NCI-H345 treated with DMSO at 0.1 percent for 48 hours (cell line): ENCODE results near the gene ZMYND10.
A peak's percentile ranks its signal among the peaks of the same experiment; 100 is the strongest.

Source experiments
- DNase-seq: peaks from one replicate; lab custom pipeline; 2025; ENCODE audit not compliant: unreplicated experiment; lab: John Stamatoyannopoulos, UW

Gene ZMYND10

DNA sequence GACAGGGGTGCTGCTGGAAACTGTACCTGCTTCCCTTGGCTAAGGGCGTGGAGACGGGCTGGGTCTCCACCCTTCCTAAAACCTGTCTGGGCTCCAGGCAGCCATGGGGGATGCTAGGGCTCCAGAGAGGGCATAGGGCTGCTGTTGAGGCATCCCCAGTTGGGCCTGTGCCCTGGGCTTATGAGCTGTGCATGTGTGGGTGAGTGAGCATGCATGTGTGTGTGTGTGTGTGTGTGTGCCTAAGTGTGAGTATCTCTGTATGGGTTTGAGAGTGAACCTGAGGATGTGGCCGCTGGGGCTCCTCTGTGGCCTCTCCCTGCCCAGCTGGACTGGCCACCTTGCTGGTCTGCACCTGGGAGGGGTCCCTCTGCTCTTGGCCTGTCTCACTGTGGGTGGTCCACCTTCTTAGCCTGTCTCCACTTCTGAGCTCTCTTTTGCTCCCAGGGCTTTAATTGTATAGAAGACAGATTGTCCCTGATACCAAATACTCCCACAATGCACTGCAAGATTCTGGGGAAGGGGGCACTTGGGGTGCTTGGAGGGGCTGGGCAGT lies 25.7 kb upstream of the ZMYND10 start:
- no peak for DNase-seq

DNA sequence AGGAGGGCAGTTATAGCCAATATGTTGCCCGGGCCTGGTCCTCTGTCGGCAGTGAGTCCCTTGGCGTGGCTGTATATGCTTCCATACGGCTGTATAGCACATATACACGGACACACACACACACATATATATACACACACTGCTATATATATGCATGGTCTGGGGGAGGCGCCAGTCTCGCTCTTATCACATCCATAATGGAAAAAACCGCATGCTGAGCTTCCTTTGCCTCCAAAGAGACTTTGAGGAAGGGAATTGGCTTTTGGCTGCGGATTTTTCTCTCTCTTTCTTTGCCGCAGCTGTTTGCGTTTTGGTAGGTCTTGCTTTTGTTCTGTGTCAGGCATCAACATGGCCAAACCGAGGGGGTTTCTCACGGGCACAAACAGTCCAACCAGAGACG lies 25.1 kb upstream of the ZMYND10 start:
- no peak for DNase-seq

DNA sequence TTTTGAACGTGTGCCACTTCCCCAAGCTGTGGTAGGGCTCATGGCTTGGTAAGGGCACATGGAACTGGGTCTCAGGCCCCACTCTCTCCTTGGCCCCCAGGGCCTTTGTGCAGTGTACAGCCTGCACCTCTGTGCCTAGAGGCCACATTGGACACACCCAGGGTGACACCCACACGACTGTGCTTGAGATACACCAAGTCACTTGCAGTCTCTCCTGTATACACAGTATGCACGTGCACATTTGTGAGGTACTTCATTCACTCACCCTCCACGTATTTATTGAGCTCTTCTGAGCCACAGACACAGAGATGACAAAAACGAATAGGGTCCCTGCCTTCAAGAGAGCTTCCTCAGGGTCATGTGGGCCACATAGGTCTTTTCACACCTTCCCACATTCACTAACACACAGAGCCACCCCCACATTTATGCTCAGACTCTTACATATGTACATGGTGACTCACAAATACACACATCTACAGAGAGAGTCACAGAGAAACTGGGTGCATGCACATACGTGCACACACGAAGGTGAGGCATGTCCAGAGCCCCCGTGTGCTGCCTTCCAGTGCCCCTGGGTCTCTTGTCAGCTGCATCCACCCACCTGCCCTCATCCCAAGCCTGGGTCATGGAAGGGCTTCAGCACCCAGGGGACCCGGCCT lies 23.6 kb upstream of the ZMYND10 start:
- no peak for DNase-seq

DNA sequence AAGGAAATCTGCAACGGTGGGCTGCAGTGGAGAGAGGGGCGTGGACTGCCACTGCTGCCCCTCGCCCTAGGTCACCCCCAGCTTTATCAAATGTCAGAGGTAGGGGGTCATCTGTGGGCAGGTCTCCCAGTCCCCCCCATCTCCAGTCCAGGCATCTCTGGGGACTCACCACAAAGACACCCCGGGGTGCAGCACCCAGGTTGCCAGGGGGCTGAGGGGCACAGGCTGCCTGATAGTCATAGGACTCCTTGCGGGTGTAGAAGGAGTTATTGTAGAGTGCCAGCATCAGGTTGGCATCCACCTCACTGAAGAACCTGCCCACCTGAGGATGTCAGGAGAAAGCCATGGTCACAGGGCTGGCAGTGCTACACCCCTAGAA lies 20.3 kb upstream of the ZMYND10 start:
- DNase-seq: no peak

DNA sequence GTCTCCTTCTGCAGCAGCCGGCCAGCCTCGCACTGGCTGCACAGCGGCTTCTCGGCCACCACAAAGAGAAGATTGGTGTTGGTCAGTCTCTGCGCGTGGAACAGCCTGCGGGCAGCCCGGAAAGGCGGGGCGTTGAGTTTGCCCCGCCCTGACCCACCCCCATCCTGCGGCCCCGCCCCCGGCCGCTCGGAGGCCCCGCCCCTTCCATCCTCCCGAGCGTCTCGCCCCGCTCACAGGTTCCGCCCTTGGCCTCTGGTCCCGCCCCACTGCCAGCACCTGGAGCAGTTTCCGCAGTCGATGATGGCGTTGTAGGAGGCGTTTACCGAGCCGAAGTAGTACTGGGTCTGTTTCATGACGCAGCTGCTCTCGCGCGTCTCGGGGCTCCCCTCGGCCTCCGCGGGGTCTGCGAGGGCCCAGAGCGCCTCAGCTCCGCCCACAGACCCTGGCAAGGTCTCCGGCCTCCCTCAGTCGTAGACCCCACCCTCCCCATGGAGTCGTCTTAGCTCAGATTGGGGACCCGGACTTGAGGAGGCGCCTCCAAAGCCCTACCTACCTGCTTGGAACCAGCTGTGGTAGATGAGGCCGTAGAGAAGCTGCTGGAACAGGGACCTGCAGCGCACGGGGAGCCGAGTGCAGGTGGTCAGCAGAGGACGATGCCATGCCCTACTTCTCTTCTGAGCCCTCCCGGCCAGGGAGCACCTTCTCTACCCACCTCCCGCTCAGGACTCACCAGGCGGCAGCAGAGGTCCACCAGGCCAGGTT lies 19.7 kb upstream of the ZMYND10 start:
- DNase-seq: peak; percentile 41

DNA sequence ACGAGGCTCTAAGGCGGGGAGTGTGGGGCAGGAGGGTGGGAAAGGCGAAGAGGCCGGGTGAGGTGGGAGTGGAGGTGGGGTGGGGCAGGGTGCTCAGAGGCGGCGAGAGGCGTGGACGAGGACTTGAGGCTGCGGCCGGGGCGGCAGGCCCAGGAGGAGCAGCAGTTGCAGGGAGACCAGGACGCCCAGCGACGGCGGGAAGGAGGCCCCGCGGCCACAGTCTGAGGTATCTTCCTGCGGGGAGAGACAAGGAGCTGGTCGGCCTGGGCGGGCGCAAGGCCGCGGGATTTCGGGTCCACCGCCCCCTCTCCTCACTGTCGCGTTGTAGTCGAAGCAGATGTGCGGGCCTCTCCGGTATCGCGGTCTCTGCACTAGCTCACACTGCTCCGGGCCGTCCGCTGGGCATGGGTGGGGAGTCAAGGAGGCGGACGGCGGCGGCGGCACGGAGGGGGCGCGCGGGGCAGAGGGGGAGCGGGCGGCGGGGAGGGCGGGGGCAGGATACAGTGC lies 19.1 kb upstream of the ZMYND10 start:
- no peak for DNase-seq

DNA sequence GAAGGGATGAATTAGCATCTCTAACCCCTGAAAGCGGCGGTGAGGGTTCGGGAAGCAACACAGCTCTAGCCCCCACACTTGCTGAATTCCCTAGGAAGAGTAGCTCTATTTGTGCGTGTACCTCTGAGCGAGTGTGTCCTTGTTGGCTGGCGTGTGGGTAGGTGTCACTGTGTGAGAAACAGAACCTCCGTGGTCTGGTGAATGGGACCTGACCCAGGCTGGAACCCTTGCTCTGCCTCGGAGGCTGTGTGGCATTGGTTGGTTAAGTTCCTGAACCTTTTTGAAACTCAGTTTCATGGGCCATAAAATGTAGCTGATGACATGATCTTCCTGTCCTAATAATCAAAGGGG lies 14.2 kb upstream of the ZMYND10 start:
- DNase-seq: no peak

DNA sequence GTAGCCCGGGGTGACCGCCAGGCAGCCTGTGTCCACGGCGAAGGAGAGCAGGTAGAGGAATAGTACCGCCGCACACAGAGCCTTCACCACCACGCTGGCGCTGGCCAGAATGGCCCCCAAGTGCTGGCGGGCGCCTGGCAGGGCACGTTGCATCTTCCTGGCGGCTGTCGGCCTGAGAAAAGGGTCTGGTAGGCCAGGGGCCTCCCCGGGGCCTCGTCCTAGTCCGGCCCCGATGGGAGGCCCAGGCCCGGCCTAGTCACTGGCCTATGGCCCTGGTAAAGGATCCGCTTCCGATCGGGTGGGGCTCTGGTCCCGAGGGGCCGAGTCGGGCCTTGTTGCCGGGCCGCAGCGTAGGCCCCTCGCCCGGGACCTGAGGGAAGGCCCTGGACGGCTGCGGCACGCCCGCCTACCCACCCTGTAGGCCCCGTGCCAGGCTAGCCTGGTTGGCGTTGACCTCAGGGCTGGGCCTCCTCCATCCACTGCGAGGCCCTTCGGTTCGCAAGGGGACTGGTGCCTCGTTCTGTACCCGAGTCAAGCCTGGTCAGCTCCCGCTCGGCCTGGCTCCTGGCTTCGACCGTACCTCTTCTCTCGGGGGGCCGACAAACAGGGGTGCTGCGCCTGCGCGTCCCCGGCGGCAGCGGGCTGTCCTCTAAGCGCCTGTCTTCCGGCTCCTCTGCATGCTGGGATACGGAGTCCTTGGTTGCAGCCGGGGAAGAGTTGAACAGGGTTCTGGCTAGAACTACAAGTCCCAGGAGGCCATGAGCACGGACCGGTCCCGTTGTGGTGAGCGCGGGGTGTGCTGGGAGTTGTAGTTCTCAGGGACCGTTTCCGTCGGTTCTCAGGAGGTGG lies 13.6 kb upstream of the ZMYND10 start, which contains the start of gene TMEM115:
TSS of gene TMEM115 (minus strand) at position 611 of the 849 bp plus-strand sequence. CDS start at position 153, 458 bp downstream.
- peak; percentile 85 for DNase-seq

DNA sequence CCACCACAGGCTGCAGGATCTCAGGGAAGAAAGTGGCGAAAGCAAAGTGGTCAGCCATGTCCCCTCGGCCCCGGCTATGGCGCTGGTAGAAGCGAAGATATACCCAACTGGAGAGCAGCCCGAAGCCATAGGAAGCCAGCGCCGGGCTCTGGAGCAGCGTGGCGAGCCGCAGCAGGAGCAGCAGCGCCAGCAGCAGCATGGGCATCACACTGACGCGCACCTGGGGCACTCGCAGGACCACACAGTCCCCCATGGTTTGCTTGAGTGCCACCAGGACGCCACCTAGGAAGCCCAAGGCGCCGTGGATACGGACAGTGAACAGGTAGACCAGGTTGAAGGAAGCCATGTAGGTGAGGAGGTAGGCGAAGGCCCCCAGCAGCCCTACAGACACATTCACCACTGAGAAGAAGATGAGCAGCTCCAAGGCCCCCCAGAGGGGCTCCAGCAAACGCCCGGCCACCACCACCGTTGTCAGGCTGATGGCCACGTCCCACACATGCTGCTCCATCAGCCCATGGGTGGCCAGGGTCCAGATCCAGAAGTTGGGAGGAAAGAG lies 12.9 kb upstream of the ZMYND10 start:
- DNase-seq: no peak

DNA sequence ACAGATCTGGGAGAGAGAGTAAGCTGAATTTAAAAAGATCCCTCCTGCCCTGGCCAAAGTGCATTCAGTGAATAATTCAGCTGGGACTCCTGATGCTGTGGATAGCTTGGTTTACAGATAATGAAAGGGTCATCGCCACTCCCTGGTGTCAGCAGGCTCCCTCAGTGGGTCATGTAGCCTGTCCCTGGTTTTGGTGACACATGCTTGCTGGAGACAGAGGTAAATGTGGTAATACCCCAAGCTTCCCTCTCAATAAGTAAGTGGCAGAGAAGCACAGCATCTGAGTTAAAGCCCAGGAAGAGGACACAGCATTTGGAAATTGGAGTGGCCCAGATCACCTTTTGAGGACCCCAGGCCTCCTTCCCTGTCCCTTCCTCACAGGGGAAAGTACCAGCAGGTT lies 11.9 kb upstream of the ZMYND10 start:
- DNase-seq: no peak

DNA sequence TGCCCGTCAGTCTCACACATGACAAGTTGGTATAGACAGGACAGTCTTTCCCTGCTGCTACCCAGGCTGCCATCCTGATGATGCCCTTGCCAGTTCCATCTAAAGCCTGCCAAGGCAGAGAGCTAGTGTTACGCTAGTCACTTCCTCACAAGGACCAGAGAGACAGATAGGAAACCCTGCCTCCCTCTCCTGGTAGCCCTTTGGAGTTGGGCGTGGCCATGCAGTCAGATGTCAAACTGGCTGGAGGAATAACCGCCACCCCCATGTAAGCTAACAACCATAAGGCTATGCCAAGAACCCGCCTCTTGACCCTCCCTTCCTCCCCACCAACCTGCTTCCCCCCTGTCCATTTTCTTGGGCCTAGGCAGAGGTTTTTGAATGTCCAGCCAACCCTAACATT lies 11.0 kb upstream of the ZMYND10 start:
- DNase-seq: no peak

DNA sequence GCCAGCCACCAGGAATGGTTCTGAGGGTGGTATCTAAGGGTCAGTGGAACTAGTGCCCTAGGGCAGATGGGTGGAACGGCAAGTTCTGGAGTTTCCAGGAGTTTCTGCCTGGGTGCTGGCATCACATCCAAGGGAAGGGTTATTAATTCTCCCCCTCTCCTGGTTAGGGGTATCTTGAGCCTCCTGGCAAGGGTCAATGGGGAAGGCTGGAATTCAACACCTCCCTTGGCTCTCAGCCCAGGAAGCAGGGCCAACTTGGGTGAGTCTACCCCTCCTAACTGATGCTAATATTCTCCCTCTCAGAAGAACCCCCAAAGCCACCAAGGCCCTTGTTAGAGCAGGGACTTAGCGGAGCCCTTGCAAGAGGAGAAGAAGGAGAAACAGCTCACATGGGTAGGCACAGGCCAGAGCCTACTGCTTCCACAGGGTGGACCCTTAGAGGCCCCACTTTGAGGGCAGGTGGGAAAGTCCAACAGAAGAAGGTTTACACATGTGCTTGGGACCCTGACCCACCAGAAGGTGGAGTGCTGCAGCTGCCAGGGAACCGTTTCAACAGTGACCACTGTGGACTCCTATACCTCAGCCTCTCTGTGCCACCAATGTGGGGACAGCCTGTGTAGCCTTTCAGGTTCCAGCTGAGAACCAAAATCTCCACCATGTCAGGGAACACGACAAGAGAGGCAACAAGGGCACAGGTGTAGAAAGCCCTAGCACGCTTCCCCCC lies 10.5 kb upstream of the ZMYND10 start:
- no peak for DNase-seq

DNA sequence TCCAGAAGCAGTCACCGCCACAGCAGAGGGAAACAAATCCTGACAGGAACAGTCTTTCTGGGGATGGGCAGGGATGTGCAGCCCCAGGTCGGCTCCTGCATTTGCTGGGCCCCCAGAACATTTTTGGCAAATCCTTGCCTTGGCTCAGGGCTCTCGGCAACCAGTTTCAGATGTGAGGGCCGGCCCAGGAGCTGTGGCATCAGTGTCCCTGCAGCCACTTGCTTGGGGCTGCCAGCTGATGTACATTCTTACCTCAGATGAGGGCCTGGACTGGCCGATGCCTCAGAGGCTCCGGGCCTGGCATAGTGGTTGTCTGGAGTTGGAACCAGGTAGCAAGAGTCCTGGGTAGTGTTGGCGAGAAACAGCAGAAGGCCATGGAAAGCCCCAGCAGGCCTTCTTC lies 9.3 kb upstream of the ZMYND10 start:
- DNase-seq: no peak

DNA sequence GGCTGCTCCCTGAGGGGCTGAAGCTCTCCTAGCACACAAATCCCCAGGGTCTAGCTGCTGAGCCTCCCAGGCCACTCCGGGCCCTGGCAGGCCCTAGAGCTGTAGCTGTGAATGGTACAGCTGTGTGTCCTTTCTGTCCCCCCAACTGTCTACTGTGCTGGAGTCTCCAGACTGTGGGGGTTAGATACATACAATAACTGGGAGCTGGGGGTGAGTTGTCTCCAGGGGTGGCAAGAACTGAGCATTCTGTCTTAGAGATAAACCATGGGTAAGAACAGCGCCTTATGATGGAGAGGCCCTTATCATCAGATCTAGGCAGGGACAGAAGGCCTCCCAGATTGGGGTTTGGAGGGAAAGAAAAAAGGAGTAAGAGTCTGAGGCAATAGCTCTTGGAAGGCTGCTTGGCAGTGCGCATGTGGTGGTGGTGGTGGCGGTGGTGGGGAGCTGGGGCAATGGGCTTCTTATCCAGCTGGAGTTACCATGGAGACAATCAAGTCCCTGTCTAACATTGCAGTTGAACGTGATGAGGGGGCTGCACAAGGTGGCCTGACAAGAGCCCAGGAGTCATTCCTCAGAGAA lies 8.7 kb upstream of the ZMYND10 start:
- no peak for DNase-seq

DNA sequence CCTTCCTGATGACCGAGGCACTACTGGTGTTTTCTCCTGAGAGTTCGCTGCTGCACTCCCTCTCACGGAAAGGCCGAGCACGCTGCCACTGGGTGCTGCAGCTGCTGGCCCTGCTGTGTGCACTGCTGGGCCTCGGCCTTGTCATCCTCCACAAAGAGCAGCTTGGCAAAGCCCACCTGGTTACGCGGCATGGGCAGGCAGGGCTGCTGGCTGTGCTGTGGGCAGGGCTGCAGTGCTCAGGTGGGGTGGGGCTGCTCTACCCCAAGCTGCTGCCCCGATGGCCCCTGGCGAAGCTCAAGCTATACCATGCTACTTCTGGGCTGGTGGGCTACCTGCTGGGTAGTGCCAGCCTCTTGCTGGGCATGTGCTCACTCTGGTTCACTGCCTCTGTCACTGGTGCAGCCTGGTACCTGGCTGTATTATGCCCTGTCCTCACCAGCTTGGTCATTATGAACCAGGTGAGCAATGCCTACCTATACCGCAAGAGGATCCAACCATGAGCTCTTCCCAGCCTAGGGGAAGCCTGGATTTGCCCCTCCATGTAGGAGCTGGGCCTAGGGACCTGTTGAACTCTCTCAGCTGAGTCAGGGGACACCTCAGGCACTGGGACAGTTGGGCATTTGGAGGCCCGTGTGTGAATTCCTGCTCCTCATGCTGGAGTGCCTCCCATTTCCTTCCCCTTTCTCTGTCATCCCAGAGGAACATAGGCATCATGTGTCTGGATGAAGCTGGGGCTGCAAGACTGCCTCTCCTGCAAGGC lies 7.9 kb upstream of the ZMYND10 start:
- DNase-seq: no peak

DNA sequence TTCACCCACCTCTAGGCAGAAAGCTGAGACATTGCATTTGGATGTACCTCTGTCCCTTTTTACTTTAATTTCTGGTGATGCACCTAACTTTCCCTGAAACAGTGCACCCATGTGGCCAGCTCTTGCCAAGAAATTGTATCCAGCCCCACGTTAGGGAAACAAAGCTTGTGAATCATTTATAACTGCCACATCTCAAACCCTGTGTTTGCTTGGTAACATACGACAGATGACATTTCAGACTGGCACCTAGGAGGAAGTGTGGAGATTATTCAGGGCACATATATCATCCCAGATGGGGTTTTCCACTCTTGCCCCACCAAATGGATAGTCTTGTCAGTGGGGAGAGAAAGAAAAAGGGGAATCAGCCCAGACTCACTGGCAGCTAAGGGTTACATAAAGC lies 7.2 kb upstream of the ZMYND10 start:
- no peak for DNase-seq

DNA sequence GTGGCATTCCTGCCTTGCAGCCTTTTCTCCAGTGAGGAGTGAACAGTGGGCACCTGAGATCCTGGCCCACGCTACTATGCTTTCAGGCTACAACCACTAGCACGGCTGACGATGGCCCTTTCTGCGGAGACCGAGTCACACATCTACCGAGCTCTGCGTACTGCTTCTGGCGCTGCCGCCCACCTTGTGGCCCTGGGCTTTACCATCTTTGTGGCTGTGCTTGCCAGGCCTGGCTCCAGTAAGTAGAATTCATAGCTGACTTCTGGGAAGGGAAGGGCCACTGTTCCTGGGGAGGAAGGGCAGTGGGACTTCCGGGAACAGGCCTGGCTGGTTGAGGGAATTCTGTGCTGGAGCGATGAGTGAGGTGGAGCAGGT lies 5.8 kb upstream of the ZMYND10 start:
- DNase-seq: no peak

DNA sequence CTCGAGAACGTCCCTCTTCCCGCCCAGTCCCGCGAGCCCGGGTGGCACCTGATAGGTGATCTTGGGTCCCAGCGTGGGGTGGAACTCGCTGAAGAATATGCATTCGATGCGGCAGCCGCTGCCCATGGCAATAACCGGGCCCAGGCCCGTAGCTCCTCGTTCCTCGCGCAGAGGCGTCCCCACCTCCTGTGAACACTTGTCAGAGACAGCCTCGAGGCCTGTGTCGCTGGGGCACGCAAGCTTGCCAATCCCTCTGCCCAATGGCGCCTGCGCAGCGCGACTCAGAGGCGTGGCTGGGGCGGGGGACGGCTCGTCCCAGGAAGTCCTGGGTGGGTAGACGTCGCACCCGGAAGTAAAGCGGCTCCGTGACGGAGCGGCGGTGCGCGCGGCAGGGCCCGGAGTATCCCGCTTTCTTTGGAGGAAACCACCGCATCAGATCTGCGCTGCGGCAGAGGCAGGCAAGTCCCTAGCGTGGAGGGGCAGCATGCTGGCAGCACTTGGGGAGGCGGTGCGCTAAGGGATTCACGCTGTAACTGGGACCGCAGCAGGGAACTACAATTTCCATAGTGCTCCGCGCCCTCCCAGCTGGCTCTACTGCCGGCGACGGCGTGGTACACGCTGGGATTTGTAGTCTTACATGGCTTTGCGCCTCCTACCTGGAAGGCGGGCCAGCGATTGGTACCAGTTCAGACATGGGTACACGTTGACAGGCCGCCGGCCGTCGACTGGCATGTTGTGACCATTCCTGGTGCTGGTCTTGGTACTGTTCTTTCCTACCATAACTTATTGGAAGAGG lies 5.2 kb upstream of the ZMYND10 start, which contains the start of the genes CYB561D2 and NPRL2:
TSS of gene CYB561D2 (plus strand) at position 336 of the 796 bp plus-strand sequence. CDS start 572 bp downstream, outside the sequence.
TSS of gene NPRL2 (minus strand) at position 249 of the 796 bp plus-strand sequence. CDS start at position 126, 123 bp downstream.
- peak; percentile 83 for DNase-seq
